ENCODE measurements around the gene FLRT2.

FLRT2 gene

GRCh38 chr14:85538636-85539035 is 8.7 kb downstream of the FLRT2 start:
- H3K4me1 ChIP-seq (ENCODE audit: control insufficient read depth, insufficient read depth, low read length): peaks cover 31% of the 10 kb centered on the region
- H3K4me3 ChIP-seq (ENCODE audit: low read length): no peak overlapping the region
- H3K36me3 ChIP-seq (ENCODE audit: control insufficient read depth, insufficient read depth, low read length, severe bottlenecking): peaks cover 1% of the 10 kb centered on the region
- no peaks in the 10 kb centered on the region for H3K27me3 ChIP-seq (replicated peaks; ENCODE audit: control insufficient read depth, insufficient read depth, low read length)
- H3K9ac ChIP-seq (ENCODE audit: low read length): no peak overlapping the region
- no peaks in the 10 kb centered on the region for H3K9me3 ChIP-seq (ENCODE audit: control insufficient read depth, low read length)
- no peak for DNase-seq (ENCODE audit: low read depth)

- Histone ChIP-seq H3K9ac (ENCODE audit: low read length) (no peak overlapping the region), H3K27me3 (replicated peaks; ENCODE audit: control insufficient read depth, insufficient read depth, low read length) (no peaks in the 10 kb centered on the region), H3K4me3 (ENCODE audit: low read length) (no peak overlapping the region), H3K9me3 (ENCODE audit: control insufficient read depth, low read length) (no peaks in the 10 kb centered on the region), H3K4me1 (ENCODE audit: control insufficient read depth, insufficient read depth, low read length) (peaks cover 25% of the 10 kb centered on the region), H3K36me3 (ENCODE audit: control insufficient read depth, insufficient read depth, low read length, severe bottlenecking) (peaks cover 7% of the 10 kb centered on the region)
- DNase-seq (ENCODE audit: low read depth): no peak
Observed at GRCh38 chr14:85539510-85539909, 9.6 kb downstream of the FLRT2 start.

GRCh38 chr14:85542623-85543022 is 12.7 kb downstream of the FLRT2 start:
- no peaks in the 10 kb centered on the region for H3K9me3 ChIP-seq (ENCODE audit: control insufficient read depth, low read length)
- peaks cover 7% of the 10 kb centered on the region for H3K4me1 ChIP-seq (ENCODE audit: control insufficient read depth, insufficient read depth, low read length)
- H3K4me3 ChIP-seq (ENCODE audit: low read length): no peak overlapping the region
- DNase-seq (ENCODE audit: low read depth): no peak
- H3K27me3 ChIP-seq (replicated peaks; ENCODE audit: control insufficient read depth, insufficient read depth, low read length): no peaks in the 10 kb centered on the region
- peaks cover 7% of the 10 kb centered on the region for H3K36me3 ChIP-seq (ENCODE audit: control insufficient read depth, insufficient read depth, low read length, severe bottlenecking)
- H3K9ac ChIP-seq (ENCODE audit: low read length): no peak overlapping the region

GRCh38 chr14:85545738-85546137 is 15.8 kb downstream of the FLRT2 start:
- Histone ChIP-seq H3K9me3 (ENCODE audit: control insufficient read depth, low read length) (no peaks in the 10 kb centered on the region), H3K27me3 (replicated peaks; ENCODE audit: control insufficient read depth, insufficient read depth, low read length) (no peaks in the 10 kb centered on the region), H3K4me1 (ENCODE audit: control insufficient read depth, insufficient read depth, low read length) (peaks cover 7% of the 10 kb centered on the region), H3K4me3 (ENCODE audit: low read length) (no peak overlapping the region), H3K9ac (ENCODE audit: low read length) (no peak overlapping the region), H3K36me3 (ENCODE audit: control insufficient read depth, insufficient read depth, low read length, severe bottlenecking) (peaks cover 10% of the 10 kb centered on the region)
- no peak for DNase-seq (ENCODE audit: low read depth)

- H3K9ac ChIP-seq (ENCODE audit: low read length): no peak overlapping the region
- H3K9me3 ChIP-seq (ENCODE audit: control insufficient read depth, low read length): no peaks in the 10 kb centered on the region
- DNase-seq (ENCODE audit: low read depth): no peak
- no peak overlapping the region for H3K4me3 ChIP-seq (ENCODE audit: low read length)
- peaks cover 10% of the 10 kb centered on the region for H3K36me3 ChIP-seq (ENCODE audit: control insufficient read depth, insufficient read depth, low read length, severe bottlenecking)
- no peaks in the 10 kb centered on the region for H3K27me3 ChIP-seq (replicated peaks; ENCODE audit: control insufficient read depth, insufficient read depth, low read length)
- peaks cover 7% of the 10 kb centered on the region for H3K4me1 ChIP-seq (ENCODE audit: control insufficient read depth, insufficient read depth, low read length)
Observed at GRCh38 chr14:85546390-85546789, 16.4 kb downstream of the FLRT2 start.

- Histone ChIP-seq H3K36me3 (ENCODE audit: control insufficient read depth, insufficient read depth, low read length, severe bottlenecking) (peaks cover 9% of the 10 kb centered on the region), H3K27me3 (replicated peaks; ENCODE audit: control insufficient read depth, insufficient read depth, low read length) (no peaks in the 10 kb centered on the region), H3K9me3 (ENCODE audit: control insufficient read depth, low read length) (no peaks in the 10 kb centered on the region), H3K9ac (ENCODE audit: low read length) (no peak overlapping the region), H3K4me1 (ENCODE audit: control insufficient read depth, insufficient read depth, low read length) (no peaks in the 10 kb centered on the region), H3K4me3 (ENCODE audit: low read length) (no peak overlapping the region)
- no peak for DNase-seq (ENCODE audit: low read depth)
Observed at GRCh38 chr14:85549697-85550096, 19.8 kb downstream of the FLRT2 start.

- no peak overlapping the region for H3K4me3 ChIP-seq (ENCODE audit: low read length)
- H3K9me3 ChIP-seq (ENCODE audit: control insufficient read depth, low read length): no peaks in the 10 kb centered on the region
- no peak for DNase-seq (ENCODE audit: low read depth)
- peaks cover 4% of the 10 kb centered on the region for H3K4me1 ChIP-seq (ENCODE audit: control insufficient read depth, insufficient read depth, low read length)
- peaks cover 7% of the 10 kb centered on the region for H3K36me3 ChIP-seq (ENCODE audit: control insufficient read depth, insufficient read depth, low read length, severe bottlenecking)
- no peaks in the 10 kb centered on the region for H3K27me3 ChIP-seq (replicated peaks; ENCODE audit: control insufficient read depth, insufficient read depth, low read length)
- no peak overlapping the region for H3K9ac ChIP-seq (ENCODE audit: low read length)
Observed at GRCh38 chr14:85554106-85554505, 24.2 kb downstream of the FLRT2 start.

GRCh38 chr14:85556267-85556666 is 26.3 kb downstream of the FLRT2 start:
- no peak for DNase-seq (ENCODE audit: low read depth)
- H3K9ac ChIP-seq (ENCODE audit: low read length): no peak overlapping the region
- peaks cover 6% of the 10 kb centered on the region for H3K36me3 ChIP-seq (ENCODE audit: control insufficient read depth, insufficient read depth, low read length, severe bottlenecking)
- peaks cover 4% of the 10 kb centered on the region for H3K4me1 ChIP-seq (ENCODE audit: control insufficient read depth, insufficient read depth, low read length)
- no peak overlapping the region for H3K4me3 ChIP-seq (ENCODE audit: low read length)
- no peaks in the 10 kb centered on the region for H3K9me3 ChIP-seq (ENCODE audit: control insufficient read depth, low read length)
- H3K27me3 ChIP-seq (replicated peaks; ENCODE audit: control insufficient read depth, insufficient read depth, low read length): no peaks in the 10 kb centered on the region

DNA sequence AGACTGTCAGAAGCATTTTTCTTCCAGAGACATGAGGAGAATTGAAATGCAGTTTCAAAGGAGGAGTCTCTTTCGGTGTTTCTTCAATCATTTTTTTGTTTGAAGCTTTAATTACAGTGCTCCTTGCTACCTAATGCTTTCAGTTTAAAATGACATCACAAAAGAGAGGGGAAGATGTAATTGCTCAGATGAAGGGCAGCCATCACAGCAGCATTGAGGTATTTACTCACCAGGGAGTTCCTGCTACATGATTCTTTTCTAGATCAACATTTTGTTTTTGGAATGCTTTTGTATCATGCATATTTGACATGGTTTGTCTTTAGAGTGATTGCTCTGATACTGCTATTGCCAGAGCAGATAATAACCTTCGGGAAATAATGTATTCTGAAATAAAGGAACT is 28.6 kb downstream of the FLRT2 start:
- no peaks in the 10 kb centered on the region for H3K27me3 ChIP-seq (replicated peaks; ENCODE audit: control insufficient read depth, insufficient read depth, low read length)
- DNase-seq (ENCODE audit: low read depth): no peak
- no peaks in the 10 kb centered on the region for H3K9me3 ChIP-seq (ENCODE audit: control insufficient read depth, low read length)
- no peak overlapping the region for H3K4me3 ChIP-seq (ENCODE audit: low read length)
- no peaks in the 10 kb centered on the region for H3K36me3 ChIP-seq (ENCODE audit: control insufficient read depth, insufficient read depth, low read length, severe bottlenecking)
- peaks cover 4% of the 10 kb centered on the region for H3K4me1 ChIP-seq (ENCODE audit: control insufficient read depth, insufficient read depth, low read length)
- H3K9ac ChIP-seq (ENCODE audit: low read length): no peak overlapping the region

GRCh38 chr14:85562630-85563029 is 32.7 kb downstream of the FLRT2 start:
- DNase-seq (ENCODE audit: low read depth): no peak
- Histone ChIP-seq H3K36me3 (ENCODE audit: control insufficient read depth, insufficient read depth, low read length, severe bottlenecking) (no peaks in the 10 kb centered on the region), H3K4me1 (ENCODE audit: control insufficient read depth, insufficient read depth, low read length) (peaks cover 23% of the 10 kb centered on the region)

DNA sequence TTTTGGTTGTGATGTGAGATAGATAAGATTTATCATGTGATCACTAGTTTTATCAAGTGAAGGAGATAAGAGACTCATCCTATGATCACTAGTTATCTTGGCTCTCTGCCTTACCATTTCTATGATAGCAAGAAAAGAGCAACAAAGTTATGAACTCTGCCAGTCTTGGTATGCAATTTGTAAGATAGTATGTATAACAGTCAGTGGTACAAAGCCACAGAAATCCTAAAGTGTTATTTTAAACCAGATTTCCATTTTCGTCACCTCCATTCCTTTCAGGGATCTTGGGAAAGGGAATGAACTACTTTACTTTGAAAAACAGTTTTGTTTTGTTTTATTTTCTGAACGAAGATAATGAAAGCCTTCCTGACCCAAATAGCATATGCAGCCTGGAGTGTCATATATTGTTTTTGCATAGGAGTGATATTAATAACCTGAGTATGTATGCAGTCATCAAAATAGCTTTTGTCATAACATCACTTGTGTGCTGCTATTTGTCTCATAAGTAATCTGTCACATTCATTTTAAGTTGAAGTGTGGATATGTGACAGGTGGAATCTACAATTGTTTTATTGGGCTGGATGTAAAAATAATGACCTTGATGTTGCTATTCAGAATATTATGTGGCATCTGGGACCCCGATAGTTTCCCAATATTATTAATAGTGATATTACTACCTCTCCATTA is 35.0 kb downstream of the FLRT2 start:
- H3K36me3 ChIP-seq (ENCODE audit: control insufficient read depth, insufficient read depth, low read length, severe bottlenecking): no peaks in the 10 kb centered on the region
- no peak overlapping the region for H3K4me3 ChIP-seq (ENCODE audit: low read length)
- no peaks in the 10 kb centered on the region for H3K27me3 ChIP-seq (replicated peaks; ENCODE audit: control insufficient read depth, insufficient read depth, low read length)
- peaks cover 23% of the 10 kb centered on the region for H3K4me1 ChIP-seq (ENCODE audit: control insufficient read depth, insufficient read depth, low read length)
- H3K9me3 ChIP-seq (ENCODE audit: control insufficient read depth, low read length): no peaks in the 10 kb centered on the region
- DNase-seq (ENCODE audit: low read depth): no peak
- no peak overlapping the region for H3K9ac ChIP-seq (ENCODE audit: low read length)

More at GRCh38 chr14:85562630-85563029, 32.7 kb downstream of the FLRT2 start:
- Histone ChIP-seq H3K27me3 (replicated peaks; ENCODE audit: control insufficient read depth, insufficient read depth, low read length) (no peaks in the 10 kb centered on the region), H3K4me3 (ENCODE audit: low read length) (no peak overlapping the region), H3K9ac (ENCODE audit: low read length) (no peak overlapping the region), H3K9me3 (ENCODE audit: control insufficient read depth, low read length) (no peaks in the 10 kb centered on the region)

GRCh38 chr14:85565862-85566296 is 35.9 kb downstream of the FLRT2 start:
- Histone ChIP-seq H3K4me3 (ENCODE audit: low read length) (no peak overlapping the region), H3K9ac (ENCODE audit: low read length) (peak overlapping the region; percentile 26), H3K9me3 (ENCODE audit: control insufficient read depth, low read length) (no peaks in the 10 kb centered on the region), H3K27me3 (replicated peaks; ENCODE audit: control insufficient read depth, insufficient read depth, low read length) (no peaks in the 10 kb centered on the region), H3K4me1 (ENCODE audit: control insufficient read depth, insufficient read depth, low read length) (peaks cover 23% of the 10 kb centered on the region), H3K36me3 (ENCODE audit: control insufficient read depth, insufficient read depth, low read length, severe bottlenecking) (no peaks in the 10 kb centered on the region)
- DNase-seq (ENCODE audit: low read depth): peak; percentile 53

Measured in adipocyte (in vitro differentiated cells).